SKM-1 (cell line): ENCODE results near the gene NSMCE1.
"Not testable (repeated sequence)": the region's sequence is repeated elsewhere in the genome, so short reads cannot be mapped to it uniquely, and the experiment has no call there.

Experiments
- DNase-seq: peaks from one replicate; lab custom pipeline; 2025; ENCODE audit not compliant: unreplicated experiment; lab: John Stamatoyannopoulos, UW

NSMCE1 gene

GRCh38 chr16:27220120-27220519 lies 48.5 kb downstream of the NSMCE1 start:
- no peak for DNase-seq

- DNase-seq, result no peak
These were observed 49.4 kb downstream of the NSMCE1 start for GRCh38 chr16:27219161-27219560.

GRCh38 chr16:27218756-27219155 lies 49.8 kb downstream of the NSMCE1 start:
- no peak for DNase-seq

GRCh38 chr16:27217256-27217655 lies 51.3 kb downstream of the NSMCE1 start:
- no peak for DNase-seq

GRCh38 chr16:27216297-27216885 lies 52.2 kb downstream of the NSMCE1 start:
- DNase-seq, result no peak

GRCh38 chr16:27215660-27216059 lies 52.9 kb downstream of the NSMCE1 start:
- DNase-seq, result no peak

DNA sequence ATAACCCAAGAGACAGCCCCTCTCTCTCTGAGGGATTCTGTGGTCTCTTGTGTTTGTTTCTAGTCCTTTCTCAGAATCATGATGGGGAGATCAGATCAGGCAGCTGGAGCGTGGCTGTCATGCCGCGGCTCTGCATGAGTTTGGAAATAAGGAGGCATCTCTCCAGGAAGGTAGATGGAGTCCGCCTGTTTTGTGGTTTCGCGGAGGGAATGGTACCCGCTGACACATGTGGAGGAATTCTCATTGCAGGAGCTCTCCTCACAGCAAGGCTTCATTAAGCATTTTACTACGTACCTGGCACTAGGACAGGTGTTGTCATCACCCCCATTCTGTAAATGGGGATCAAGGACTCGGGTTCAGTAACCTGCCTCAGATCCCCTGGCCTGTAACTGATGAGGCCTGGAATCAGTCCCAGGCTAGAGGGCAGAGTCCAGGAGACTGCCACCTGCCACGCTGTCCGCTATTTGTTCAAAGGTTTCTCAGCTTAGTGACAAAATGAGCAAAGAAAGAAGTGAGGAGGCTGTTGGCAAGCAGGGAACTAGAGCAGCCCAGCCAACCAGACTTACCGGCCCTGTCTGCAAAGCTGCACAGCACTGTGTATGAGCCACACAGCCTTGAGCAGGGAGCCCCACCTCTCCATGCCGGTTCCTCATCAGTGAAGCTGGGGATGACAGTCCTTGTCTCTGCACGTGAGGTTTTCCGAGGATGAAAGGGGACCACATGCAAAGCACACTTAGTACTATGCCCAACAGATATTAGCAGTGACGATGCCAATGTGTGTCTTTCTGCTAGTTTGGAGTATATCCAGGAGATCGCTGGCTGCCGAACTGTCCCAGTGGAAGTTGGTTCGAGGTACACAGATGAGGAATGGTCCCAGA lies 54.2 kb downstream of the NSMCE1 start:
- no peak for DNase-seq

DNA sequence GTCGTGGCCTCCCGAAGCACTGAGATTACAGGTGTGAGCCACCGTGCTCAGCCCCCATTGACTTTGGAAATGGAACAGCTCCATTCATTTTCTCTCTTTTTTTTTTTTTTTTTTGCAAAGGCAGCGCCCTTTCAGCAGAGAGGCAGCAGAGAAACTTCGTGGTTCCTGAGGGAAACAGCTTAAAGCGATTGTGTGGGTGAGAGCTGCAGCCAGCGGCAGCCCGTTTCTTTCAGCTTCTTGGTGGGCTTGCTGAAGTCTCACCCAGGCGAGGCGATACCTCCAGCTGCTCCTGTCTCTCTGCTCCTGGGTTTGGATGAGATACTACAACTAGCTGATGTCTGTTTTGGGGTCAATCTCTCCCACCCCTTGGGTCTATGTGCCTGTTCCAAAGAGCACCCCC lies 57.5 kb downstream of the NSMCE1 start:
- DNase-seq, result no peak

DNA sequence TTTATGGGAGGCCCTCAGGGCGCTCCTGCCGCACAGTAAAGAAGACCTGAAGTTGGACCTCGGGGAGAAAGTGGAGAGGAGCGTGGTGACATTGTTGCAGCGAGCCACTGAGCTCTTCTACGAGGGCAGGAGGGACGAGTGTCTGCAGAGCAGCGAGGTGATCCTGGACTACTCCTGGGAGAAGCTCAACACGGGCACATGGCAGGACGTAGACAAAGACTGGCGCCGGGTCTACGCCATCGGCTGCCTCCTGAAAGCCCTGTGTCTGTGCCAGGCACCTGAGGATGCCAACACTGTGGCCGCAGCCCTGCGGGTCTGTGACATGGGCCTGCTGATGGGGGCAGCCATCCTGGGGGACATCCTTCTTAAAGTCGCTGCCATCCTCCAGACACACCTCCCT lies 58.4 kb downstream of the NSMCE1 start:
- DNase-seq, result no peak

- no peak for DNase-seq
These were observed 59.0 kb downstream of the NSMCE1 start for GRCh38 chr16:27209591-27209990.

GRCh38 chr16:27208796-27209195 lies 59.8 kb downstream of the NSMCE1 start:
- DNase-seq, result no peak

DNA sequence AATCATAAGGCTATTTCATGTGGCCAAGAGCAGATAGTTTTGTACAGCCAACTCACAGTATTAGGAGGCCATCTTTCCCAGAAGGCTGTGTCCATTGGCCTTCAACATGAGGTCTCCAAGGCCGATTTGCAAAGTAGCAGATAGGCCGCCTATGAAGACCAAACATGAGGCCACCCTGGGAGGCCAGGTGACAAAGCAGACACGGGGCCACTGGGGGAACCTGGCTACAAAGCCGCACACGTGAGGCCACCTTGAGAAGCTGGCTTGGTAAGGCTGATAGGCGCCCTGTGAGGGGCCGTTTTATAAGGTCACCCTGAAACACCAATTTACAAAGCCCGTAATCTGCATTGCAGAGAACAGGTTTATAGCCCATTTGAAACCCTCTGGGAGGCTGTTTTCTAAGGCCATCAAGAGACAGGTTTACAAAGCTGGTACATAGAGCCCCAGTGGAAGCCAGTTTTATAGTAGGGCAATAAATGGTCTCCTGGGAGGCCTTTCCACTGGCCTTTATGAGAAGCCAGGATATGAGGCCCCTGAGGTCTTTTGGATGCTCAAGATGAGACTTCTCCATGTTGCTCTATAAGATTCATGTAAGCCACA lies 60.4 kb downstream of the NSMCE1 start:
- DNase-seq, result no peak

DNA sequence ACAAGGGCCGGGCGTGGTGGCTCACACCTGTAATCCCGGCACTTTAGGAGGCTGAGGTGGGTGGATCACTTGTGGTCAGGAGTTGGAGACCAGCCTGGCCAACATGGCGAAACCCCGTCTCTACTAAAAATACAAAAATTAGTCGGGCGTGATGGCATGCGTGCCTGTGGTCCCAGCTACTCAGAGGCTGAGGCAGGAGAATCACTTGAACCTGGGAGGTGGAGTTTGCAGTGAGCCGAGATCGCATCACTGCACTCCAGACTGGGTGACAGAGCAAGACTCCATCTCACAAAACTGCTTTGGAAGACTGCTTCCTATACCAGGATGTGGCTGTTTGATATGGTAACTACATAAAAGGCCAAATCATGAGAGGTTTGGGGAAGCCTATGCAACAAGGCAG lies 61.5 kb downstream of the NSMCE1 start:
- DNase-seq, result not testable (repeated sequence)

GRCh38 chr16:27205423-27206065 lies 63.0 kb downstream of the NSMCE1 start:
- no peak for DNase-seq

DNA sequence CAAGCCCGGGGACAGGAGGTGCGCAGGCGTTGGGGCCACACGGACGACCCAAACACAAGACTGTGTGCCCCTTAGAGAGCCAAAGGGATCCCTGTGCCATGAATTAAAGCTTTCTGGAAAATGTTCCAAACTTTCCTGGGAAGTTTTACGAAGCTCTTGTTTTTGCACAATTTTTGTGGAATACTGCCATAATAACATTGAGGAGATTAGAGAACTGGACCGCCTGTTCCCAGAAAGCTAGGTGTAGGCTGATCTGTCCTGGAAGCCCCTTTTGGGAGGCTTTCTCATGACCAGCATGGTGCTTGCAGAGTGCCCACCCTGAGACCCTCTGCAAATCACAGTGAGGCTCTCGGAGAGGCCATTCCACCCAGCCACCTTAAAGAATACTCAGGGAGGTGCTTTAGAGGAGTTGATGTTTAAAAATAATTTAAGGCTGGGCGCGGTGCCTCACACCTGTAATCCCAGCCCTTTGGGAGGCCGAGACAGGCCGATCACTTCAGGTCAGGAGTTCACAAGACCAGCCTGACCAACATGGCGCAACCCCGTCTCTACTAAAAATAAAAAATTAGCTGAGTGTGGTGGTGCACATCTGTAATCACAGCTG lies 64.2 kb downstream of the NSMCE1 start:
- DNase-seq, result no peak

DNA sequence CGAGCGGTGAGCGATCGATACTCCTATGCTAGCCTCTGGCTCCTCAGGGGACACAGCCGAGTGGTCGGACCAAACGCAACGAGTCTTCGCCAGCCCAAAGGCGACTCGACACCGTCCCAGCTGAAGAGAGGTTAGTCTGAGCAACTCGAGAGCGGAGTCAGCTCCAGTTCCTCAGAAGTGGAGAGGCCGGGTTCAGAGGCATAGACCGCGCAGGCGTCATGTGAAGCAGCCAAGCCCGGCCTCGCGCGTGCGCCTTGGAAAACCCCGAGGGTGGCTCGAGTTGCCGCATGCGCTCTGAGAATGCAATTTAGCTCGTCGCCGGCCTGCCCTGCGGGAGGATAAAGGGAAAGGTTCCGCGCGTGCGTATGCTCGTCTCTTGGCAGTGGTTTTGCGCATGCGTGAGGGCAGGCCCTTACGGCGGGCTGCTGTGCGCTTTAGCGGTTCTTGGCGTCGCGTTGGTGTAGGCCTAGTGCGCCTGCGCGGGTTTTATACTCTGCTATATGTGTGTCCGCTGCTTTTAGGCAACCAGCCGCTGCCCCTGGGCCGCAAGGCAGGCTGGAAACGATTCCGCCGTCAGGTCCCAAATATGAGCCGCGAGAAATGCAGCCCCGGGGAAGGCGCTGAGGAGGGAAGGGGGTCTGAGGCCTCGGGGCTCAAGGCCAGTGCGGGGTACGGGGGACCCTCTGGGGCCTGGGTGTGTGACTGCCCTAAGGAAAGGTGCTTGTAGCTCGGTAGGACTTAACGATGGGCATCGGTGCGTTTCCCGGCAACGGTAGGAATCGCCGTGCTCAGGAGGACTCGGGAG lies 64.9 kb downstream of the NSMCE1 start, which contains the start of gene KDM8:
KDM8 (plus strand) TSS at position 20 of the 805 bp plus-strand sequence. CDS start 6,598 bp downstream, outside the sequence.
- peak; percentile 100 for DNase-seq

- DNase-seq, result peak; percentile 82
These were observed 65.6 kb downstream of the NSMCE1 start for GRCh38 chr16:27202923-27203506.

DNA sequence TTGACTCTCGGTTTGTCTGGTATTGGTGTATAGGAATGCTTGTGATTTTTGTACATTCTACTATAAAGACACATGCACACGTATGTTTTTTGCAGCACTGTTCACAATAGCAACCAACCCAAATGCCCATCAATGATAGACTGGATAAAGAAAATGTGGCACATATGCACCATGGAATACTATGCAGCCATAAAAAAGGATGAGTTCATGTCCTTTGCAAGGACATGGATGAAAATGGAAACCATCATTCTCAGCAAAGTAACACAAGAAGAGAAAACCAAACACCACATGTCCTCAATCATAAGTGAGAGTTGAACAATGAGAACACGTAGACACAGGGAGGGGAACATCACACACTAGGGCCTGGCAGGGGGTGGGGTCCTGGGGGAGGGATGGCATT lies 67.7 kb downstream of the NSMCE1 start:
- not testable (repeated sequence) for DNase-seq

GRCh38 chr16:27199736-27200135 lies 68.8 kb downstream of the NSMCE1 start:
- peak; percentile 24 for DNase-seq

- no peak for DNase-seq
These were observed 69.4 kb downstream of the NSMCE1 start for GRCh38 chr16:27199235-27199586.
